Smooth muscle cell (in vitro differentiated cells): ENCODE measurements around the gene SLC10A7. TPM values are rescaled to one million over a fixed set of nuclear protein-coding genes. Genes with fewer than 3 reads are reported as not detected.

ENCODE experiments used
- DNase-seq: peaks from one replicate; lab custom pipeline; 2025; ENCODE audit not compliant: unreplicated experiment; lab: John Stamatoyannopoulos, UW
- H2AFZ ChIP-seq: fragments of 200-600 bp; sonication (generic); 2 replicates; pipeline ENCODE4 v1.6.0; 2016; ENCODE audit warnings: antibody characterized with exemption, low read depth, mild to moderate bottlenecking
- H3F3A ChIP-seq: fragments of 200-600 bp; sonication (generic); 2 replicates; pipeline ENCODE4 v1.6.0; 2017; ENCODE audit warnings: antibody characterized with exemption, low read depth
- H3K27ac ChIP-seq: fragments of 200-600 bp; sonication (generic); 2 replicates; pipeline ENCODE4 v1.5.1; 2016; ENCODE audit warnings: low read depth, mild to moderate bottlenecking
- H3K27me3 ChIP-seq: fragments of 200-600 bp; sonication (generic); 2 replicates; pipeline ENCODE4 v1.6.1; 2016; ENCODE audit warnings: low read depth, mild to moderate bottlenecking
- H3K36me3 ChIP-seq: fragments of 200-600 bp; sonication (generic); 2 replicates; pipeline ENCODE4 v1.5.1; 2016; ENCODE audit warnings: low read depth
- H3K4me1 ChIP-seq: fragments of 200-600 bp; sonication (generic); 2 replicates; pipeline ENCODE4 v1.5.1; 2016; ENCODE audit warnings: low read depth
- H3K4me2 ChIP-seq: fragments of 200-600 bp; sonication (generic); 2 replicates; pipeline ENCODE4 v1.6.0; 2016; ENCODE audit warnings: mild to moderate bottlenecking
- H3K4me3 ChIP-seq: fragments of 200-600 bp; sonication (generic); 2 replicates; pipeline ENCODE4 v1.5.1; 2016; ENCODE audit warnings: mild to moderate bottlenecking
- H3K79me2 ChIP-seq: fragments of 200-600 bp; sonication (generic); 2 replicates; pipeline ENCODE4 v1.6.0; 2016; ENCODE audit warnings: low read depth, mild to moderate bottlenecking
- H3K9ac ChIP-seq: fragments of 200-600 bp; sonication (generic); 2 replicates; pipeline ENCODE4 v1.6.0; 2016; ENCODE audit warnings: low read depth
- H3K9me3 ChIP-seq: fragments of 200-600 bp; sonication (generic); replicated peaks from 2 replicates; pipeline ENCODE4 v1.5.1; 2016; ENCODE audit warnings: low read depth
- H4K20me1 ChIP-seq: fragments of 200-600 bp; sonication (generic); 2 replicates; pipeline ENCODE4 v1.6.0; 2016; ENCODE audit warnings: low read depth
- CTCF ChIP-seq: fragments of 200-600 bp; sonication (generic); IDR thresholded peaks from 2 replicates; pipeline ENCODE4 v1.5.1; 2017; ENCODE audit warnings: borderline replicate concordance, mild to moderate bottlenecking, antibody characterized with exemption; ENCODE audit not compliant: insufficient read depth, poor library complexity, severe bottlenecking
- WGBS: methylation state at CpG from one replicate; pipeline ENCODE4 v1.1.7; 2016; ENCODE audit warnings: low lambda C conversion rate; 5-methylcytosine and 5-hydroxymethylcytosine counted together
- polyA plus RNA-seq: library from polyadenylated mRNA; unstranded; fragments of >200 nt; fragmentation: Nextera tagmentation; extraction: Ambion mirVana; gene quantifications from 2 replicates; pipeline ENCODE4 v1.2.1, GENCODE V29; 2016
- total RNA-seq: library from RNA; depleted of rRNA; stranded (reverse); fragments of >200 nt; gene quantifications from 2 replicates; pipeline ENCODE4 v1.2.3, GENCODE V29; 2014

Gene SLC10A7
- total and polyA plus RNA-seq, 2 experiments from 2014 or later: 10.3 to 24.8 TPM

DNA sequence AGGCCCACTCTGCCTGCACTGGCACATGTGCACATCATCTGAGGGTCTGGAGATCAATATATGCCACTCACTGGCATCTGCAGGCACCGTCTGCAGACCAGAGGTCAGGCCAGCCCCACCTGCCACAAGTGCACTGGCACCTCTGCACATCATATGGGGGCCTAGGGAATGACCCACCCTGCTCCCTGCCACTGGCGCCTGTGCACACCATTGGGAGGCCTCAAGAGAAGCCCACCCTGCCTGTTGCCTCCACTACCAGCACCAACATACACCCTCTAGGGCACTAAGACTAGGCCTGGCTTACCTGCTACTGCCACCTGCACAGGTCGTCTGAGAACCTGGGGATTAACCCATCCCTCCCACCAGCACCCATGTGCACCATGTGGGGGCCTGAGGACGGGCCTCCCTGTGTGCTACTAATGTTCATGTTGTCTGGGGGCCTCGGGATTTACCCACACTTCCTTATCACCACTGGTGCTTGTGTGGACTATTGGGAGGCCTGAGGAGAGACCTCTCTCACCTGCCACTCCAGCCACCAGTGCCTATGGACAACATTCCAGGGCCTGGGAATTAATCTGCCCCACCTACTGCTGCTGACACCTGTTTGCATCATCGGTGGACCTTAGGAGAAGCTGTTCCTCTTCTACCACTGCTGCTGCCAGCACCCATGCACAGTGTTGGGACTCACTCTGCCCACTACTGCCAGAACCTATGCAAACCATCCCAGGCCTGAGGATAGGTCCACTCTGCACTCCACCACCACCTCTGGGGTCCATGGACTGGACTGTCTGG, 193.7 kb downstream of the SLC10A7 start:
- no peak overlapping the region for H3K4me2 ChIP-seq
- no peaks in the 10 kb centered on the region for H3F3A ChIP-seq
- H4K20me1 ChIP-seq: no peaks in the 10 kb centered on the region
- WGBS: 87% methylated on average over 6 of the region's 6 CpGs
- H3K4me3 ChIP-seq: no peak overlapping the region
- no peak overlapping the region for H2AFZ ChIP-seq
- no peak overlapping the region for H3K27ac ChIP-seq
- no peak for TF ChIP-seq CTCF
- no peak for DNase-seq
- H3K27me3 ChIP-seq: no peaks in the 10 kb centered on the region
- no peaks in the 10 kb centered on the region for H3K4me1 ChIP-seq
- no peaks in the 10 kb centered on the region for H3K9me3 ChIP-seq
- no peaks in the 10 kb centered on the region for H3K79me2 ChIP-seq
- H3K9ac ChIP-seq: no peak overlapping the region
- H3K36me3 ChIP-seq: no peaks in the 10 kb centered on the region

- H3K4me1 ChIP-seq: no peaks in the 10 kb centered on the region
- DNase-seq: no peak
- H3K4me2 ChIP-seq: no peak overlapping the region
- H3K9ac ChIP-seq: no peak overlapping the region
- no peaks in the 10 kb centered on the region for H3K27me3 ChIP-seq
- H4K20me1 ChIP-seq: no peaks in the 10 kb centered on the region
- H3K27ac ChIP-seq: no peak overlapping the region
- no peak for TF ChIP-seq CTCF
- no peaks in the 10 kb centered on the region for H3K79me2 ChIP-seq
- no peaks in the 10 kb centered on the region for H3K9me3 ChIP-seq
- no peak overlapping the region for H2AFZ ChIP-seq
- H3F3A ChIP-seq: no peaks in the 10 kb centered on the region
- H3K4me3 ChIP-seq: no peak overlapping the region
- H3K36me3 ChIP-seq: no peaks in the 10 kb centered on the region
Observed at GRCh38 chr4:146318894-146319293, 202.8 kb downstream of the SLC10A7 start.

- Histone ChIP-seq H3K27ac (no peak overlapping the region), H3K4me3 (no peak overlapping the region), H3K9me3 (no peaks in the 10 kb centered on the region), H4K20me1 (no peaks in the 10 kb centered on the region), H3K36me3 (no peaks in the 10 kb centered on the region), H3K4me2 (no peak overlapping the region), H3K27me3 (no peaks in the 10 kb centered on the region), H3K4me1 (no peaks in the 10 kb centered on the region), H3K9ac (no peak overlapping the region), H2AFZ (no peak overlapping the region), H3K79me2 (no peaks in the 10 kb centered on the region), H3F3A (no peaks in the 10 kb centered on the region)
- no peak for TF ChIP-seq CTCF
- WGBS: 97% methylated on average over 1 of the region's 1 CpG
- no peak for DNase-seq
Observed at GRCh38 chr4:146317783-146318182, 204.0 kb downstream of the SLC10A7 start.

DNA sequence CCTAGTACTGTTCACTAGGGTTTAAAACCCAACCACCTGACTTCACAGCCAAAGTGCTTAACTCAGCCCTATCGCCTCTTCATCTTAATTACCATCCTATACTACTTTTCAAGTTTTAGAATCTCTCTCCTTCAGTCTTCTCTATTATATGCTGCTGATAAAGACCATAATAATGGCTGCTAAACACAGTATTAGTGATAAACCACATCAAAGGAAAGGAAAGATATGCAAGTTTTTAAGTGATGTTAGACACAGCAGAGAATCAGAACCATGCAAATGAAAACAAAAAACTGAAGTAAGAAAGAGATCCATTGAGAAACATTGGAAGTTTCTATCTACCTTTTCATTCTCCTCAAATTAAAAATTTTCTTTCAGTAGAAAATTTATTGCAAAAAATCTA, 206.6 kb downstream of the SLC10A7 start:
- H3K27me3 ChIP-seq: no peaks in the 10 kb centered on the region
- 93% methylated on average over 1 of the region's 1 CpG for whole genome bisulfite sequencing
- no peak overlapping the region for H3K9ac ChIP-seq
- H2AFZ ChIP-seq: no peak overlapping the region
- no peak overlapping the region for H3K27ac ChIP-seq
- no peak overlapping the region for H3K4me2 ChIP-seq
- H4K20me1 ChIP-seq: no peaks in the 10 kb centered on the region
- no peak for DNase-seq
- no peaks in the 10 kb centered on the region for H3K79me2 ChIP-seq
- no peak for TF ChIP-seq CTCF
- H3K4me3 ChIP-seq: no peak overlapping the region
- H3K36me3 ChIP-seq: no peaks in the 10 kb centered on the region
- no peaks in the 10 kb centered on the region for H3F3A ChIP-seq
- H3K4me1 ChIP-seq: no peaks in the 10 kb centered on the region
- H3K9me3 ChIP-seq: no peaks in the 10 kb centered on the region
